ENCODE results near the gene ESYT2.

Gene ESYT2

DNA sequence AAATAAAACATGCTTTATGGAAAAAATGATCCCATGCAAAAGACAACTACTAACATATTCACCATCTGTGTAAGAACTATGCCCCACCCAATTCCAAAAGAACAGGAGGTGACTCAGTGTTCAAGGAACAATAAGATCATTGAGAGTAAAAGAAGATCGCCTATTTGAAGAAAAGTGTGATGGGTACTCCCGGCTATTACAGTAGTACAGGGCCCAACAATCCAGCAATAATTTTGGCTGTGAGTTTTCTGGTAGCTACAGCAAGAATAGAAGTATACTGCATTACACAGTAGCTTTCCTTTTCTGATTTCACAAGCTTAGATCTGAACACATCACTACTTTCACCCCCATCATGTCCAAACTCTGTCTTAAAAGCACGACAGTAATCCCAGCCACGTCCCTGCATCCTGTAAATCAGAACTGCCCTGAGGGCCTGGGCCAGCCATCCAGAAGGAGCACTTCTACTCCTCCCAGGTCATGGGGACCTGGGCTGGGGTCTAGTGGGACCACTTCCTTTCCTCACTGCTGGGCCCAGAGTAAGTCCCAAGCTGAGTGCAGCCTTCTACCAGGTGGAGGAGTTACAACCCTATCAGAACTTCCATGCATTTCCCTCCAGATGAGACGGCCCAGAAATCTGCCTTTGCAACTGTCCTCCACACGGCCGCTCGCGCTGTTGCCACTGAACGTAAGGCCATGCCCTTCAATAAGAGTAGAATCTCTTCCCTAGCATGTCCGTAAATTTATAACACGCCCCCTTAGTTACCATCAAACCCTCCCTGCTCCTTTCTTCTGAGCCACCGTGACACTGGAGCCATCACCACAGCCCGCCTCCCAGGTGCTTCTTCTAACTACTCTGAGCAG, 7.9 kb downstream of the ESYT2 start:
- DNase-seq, result no peak

DNA sequence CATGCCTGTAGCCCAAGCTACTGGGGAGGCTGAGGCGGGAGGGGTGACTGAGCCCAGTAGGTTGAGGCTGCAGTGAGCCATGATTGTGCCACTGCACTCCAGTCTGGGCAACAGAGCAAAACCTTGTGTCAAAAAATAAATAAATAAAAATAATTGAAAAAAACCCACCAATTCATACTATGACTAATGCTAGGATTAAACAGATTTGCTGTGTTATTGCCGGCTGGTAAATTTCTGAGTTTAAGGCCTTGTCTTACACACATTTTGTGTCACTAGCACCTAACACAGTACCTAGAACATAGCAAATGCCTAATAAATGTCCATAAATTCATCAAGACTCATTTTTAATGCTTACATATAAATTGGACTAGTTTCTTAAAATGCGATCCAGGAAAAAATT, 8.7 kb downstream of the ESYT2 start:
- no peak for DNase-seq

DNA sequence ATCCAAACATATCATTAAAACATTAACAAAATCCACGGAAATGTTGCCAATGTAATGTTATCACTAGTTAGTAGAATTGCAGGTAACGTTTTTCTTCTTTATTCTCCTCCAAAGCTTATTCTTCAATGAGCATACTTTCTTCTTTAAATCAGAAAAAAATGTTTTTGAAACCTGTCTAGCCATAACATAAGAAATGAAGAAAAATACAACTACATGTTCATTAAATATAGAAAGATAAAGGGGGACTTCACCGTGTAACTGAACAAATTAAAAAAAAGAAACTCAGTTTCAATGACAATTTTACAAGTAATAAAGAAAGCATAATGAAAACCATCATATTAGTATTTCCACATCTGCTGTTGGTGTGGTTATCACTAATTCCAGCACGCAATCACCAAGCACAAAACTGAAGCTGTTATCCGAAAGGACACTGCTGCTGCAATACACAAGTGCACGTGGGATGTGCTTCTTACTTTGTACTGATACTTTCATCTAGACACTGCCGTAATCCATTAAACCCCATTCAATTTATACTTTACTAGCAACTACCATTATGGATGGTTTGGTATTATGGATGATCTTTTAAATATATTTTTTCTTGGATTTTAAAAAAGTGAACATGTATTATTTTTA, 9.6 kb downstream of the ESYT2 start:
- DNase-seq, result no peak

DNA sequence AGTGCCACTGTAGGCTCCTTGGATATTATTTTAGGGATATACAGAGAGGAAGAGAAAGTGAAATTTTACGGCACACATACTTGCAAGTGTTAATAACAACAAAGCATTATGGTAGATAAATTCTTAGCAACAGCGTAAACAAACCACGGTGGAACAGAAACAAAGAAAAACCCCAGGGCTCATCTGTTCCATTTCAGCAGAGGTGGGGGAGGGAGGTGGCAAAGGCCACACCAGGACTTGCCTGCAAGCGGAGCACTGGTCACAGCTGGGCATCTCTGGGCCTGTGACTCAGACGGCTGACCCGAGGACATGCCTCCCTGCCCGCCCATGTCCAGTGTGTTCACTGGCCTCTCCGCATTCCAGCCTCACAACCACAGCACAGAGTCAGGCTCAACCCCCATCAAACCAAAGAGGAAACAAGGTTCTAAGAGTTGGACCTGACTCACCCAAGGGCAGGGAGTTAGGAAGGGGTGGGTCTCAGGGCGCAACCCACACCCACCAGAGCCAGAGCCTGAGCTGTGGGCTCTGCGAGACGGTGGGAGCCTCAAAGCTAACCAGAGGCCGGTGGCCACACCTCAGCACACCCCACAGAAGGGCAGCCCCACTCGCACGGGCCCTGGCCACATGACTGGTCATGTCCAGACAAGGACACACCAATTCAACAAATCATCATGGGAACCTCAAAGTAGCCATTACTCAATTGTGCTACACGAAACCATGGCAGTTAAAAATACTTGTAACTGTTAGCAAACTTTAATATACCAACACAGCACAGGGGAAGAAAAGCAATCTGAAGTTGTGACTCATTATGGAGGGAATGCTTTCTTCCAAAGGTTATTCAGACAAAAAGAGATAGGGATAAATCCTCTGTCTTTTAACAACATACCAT, 10.7 kb downstream of the ESYT2 start:
- no peak for DNase-seq

DNA sequence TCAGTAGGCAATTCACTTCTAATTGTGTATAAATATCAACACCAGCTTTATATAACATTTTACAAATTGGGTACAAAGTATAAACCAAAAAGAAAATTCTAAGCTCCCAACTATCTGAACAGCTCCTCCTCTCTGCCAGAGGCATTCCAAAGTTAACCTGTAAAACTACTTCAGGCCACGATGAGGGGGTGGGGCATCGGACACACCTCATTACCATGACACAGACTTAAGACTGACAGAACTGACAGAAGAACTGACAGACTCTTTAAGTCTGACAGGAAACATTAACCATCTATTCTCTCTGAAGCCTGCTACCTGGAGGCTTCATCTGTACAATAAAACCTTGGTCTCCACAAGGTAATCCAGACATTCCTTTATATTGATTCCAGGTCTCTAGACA, 12.3 kb downstream of the ESYT2 start:
- DNase-seq, result no peak

DNA sequence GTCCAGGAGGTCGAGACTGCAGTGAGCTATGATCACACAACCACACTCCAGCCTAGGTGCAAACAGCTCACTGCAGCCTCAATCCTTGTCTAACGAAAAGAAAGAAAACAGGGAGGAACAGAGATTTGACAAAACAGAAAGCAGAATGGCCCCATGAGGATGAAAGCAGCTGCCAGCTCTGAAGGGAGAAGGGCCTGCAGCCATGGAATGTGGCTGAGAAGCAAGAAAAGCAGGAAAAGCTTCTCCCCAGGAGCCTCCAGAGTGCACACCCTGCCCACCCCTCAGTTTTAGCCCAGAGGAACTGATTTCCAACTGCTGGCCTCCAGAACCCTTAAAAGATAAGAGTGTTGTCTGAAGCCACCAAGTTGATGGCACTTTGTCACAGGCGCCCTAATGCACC, 13.0 kb downstream of the ESYT2 start:
- DNase-seq, result no peak

DNA sequence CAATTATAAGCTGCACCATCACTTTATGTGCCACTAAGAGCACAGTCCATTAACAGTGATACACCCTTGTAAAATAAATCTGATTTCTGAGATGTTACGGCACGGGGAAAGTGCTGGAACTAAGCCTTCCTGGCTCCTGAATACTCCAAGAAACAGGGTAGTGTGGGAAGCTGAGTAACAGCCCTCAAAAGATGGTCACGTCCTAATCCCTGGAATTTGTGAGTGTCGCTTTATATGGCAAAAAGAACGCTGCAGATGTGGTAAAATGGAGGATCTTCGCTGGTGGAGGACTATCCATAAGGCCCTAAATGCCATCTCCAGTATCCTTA, 13.5 kb downstream of the ESYT2 start:
- no peak for DNase-seq

DNA sequence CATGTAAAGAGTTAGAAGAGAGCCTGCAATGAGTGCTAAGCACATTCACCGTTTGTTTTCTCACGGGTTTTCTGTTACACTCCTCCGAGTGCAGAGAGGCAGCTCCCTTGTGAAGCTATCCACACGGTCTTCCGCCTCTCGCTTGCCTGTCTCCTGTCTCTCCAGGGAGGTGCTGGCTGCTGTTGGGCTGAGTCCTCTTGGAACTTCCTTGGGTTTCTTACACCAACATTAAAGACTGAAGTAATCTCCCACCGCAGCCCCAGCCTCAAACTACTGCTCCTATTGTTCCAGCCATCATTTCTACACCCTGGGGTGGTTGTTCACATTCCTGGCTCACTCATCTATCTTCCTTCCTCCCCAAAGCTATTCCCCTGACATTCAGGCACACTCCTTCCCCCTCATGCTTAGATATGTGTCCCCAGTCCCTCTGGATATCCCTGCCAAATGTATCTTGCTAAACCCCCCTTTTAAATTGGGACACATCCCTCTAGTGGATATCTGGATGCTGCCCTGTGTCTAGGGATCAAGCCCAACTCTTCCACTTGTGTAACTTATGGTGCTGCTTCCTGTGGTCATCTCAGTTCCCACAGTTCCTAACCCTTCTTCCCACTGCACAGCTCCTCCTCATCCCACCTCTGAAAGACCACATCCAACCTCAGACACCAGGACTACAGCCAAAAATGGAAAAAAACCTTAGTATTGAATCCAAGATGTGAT, 14.1 kb downstream of the ESYT2 start:
- DNase-seq, result no peak

DNA sequence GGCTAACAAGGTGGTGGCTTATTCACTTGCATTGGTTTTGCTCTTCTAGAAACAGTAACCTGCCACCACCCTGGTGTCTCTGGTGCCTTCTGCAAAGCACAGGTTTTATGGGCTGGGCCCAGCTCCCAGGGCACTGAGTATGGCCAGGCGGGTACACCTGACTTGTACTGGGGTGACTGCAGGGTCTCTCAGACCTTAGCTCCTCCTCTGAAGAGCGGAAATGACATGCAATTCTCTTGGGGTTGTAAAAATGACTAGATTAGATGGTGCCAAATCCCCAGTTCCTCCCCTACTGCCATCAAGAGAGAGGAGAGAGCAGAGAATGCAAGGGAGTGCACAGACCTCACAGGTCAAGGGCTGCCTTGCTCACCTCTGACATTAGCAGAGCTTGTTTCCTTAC, 14.7 kb downstream of the ESYT2 start:
- no peak for DNase-seq

DNA sequence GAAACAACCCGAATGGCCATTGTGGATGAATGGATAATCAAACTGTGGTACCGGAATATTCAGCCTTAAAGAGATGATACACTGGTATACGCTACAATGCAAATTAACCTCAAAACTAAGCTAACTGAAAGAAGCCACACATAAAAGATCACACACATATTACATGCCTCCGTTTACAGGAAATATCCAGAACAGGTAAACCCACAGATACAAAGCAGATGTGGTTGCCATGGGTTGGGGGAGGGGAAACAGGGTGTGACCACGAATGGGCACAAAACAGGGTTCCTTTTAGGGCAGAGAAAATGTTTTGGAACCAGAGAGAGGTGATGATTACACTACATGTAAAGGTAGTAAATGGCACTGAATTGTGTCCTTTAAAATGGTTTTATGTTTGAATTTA, 16.6 kb downstream of the ESYT2 start:
- DNase-seq, result no peak

DNA sequence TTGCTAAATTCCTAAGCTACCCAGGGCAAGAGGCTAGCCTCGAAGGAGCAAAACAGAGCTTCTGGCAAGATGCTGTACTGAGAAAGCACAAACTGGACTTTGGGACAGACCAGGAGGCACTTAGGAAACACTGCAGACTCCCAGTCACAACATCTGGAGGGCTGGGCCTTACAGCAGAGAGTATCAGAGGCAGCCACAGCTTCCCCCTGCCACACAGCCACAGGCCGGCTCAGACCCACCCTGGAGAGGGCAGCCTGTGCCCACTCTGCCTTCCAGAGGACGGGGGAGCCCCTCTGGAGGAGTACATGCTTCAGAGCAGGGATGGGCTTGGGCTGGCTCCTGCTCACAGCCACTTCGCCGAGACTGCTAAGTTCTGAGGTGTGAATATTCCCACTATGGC, 17.4 kb downstream of the ESYT2 start:
- no peak for DNase-seq

DNA sequence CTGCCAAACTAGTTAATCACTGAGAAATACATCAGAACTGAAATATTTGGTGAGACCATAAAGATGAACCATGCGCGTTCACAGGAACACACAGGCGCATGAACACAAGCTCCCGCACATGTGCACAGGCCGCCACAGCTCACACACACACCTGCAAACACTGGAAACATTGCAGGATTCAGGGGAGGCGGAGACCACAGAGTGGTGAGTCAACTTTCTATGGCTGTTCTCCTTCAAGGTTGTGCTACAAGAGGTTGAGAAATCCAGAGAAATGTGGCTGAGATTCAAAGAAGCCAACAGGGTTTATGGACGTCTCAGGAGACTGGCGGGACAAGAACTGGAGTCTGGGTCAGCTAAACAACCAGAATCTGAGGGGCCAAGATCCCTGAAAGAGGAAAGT, 17.8 kb downstream of the ESYT2 start:
- DNase-seq, result no peak

DNA sequence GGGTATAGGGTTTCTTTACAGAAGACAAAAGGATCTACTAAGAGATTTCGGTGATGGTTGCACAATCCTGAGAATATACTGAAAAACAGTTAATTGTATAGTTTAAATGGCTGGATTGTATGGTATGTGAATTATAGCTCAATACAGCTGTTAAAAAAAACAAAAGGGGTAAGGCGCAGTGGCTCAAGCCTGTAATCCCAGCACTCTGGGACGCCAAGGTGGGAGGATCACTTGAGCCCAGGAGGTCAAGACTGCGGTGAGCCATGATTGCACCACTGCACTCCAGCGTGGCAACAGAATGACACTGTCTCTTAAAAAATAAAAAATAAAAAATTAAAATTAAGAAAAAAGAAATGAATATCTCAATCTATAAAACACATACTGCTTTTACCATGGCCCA, 18.5 kb downstream of the ESYT2 start:
- no peak for DNase-seq

DNA sequence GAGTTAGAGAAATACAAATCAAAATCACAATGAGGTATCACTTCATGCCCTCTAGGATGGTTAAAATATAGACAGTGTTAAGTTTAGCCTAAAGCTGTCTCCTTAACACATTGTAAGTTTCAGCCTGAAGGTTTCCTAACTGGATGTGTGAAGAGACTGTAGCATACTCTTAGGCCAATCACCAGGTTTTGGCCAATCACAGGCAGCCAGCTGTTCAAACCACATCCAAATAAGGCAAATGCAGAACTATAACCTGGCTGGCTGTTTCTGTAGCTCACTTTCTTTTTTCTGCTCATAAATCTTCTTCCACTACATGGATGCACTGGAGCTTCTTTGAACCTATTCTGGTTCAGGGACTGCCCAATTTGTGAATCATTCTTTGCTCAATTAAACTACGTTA, 19.7 kb downstream of the ESYT2 start:
- no peak for DNase-seq

DNA sequence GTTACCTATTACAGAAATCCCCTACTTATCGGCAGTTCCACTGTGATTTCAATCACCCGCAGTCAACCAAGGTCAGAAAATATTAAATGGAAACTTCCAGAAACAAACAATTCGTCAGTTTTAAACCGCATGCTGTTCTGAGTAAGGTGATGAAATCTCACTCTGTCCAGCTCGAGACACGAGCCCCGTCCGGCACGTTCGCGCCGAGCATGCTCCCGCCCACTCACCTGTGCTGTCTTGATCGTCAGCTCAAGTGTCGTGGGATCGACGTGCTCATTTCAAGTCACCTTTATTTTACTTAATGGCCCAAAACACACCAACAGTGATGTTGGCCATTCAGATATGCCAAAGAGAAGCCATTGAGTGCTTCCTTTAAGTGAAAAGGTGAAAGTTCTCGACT, 21.2 kb downstream of the ESYT2 start:
- DNase-seq, result no peak

DNA sequence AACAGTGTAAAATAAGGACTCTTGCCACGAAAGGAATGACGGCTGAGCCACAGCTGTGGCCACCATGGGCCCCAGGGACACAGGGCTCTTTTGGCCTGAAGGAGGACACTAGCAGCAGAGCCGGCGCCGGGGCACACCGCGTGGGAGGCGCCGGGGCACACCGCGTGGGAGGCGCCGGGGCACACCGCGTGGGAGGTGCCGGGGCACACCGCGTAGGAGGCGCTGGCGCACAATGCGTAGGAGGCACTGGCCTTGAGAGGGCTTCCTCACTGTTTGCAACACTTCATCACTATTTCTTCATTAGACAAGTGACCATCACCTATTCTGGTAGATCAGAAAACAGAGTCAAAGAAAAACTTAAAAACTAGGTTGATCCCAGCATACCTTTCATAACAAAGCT, 23.4 kb downstream of the ESYT2 start:
- DNase-seq, result no peak

DNA sequence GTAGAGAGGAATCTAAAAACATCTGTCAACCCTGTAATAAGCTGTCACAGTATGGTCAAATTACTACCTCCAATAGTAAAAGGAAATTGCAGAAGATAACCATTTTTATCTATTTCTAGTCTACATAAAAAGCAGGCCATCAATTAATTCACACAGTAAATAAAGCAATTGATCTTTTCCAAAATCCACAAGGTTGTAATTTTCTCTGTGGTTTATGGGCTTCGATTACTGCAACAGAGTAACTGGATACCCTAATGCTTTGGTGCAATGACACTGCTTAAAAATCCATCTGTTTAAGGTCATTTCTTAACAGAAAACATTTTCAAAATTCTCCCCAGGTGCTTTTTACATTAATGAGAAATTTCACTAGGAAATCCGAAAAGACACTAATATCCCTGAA, 23.9 kb downstream of the ESYT2 start:
- no peak for DNase-seq

DNA sequence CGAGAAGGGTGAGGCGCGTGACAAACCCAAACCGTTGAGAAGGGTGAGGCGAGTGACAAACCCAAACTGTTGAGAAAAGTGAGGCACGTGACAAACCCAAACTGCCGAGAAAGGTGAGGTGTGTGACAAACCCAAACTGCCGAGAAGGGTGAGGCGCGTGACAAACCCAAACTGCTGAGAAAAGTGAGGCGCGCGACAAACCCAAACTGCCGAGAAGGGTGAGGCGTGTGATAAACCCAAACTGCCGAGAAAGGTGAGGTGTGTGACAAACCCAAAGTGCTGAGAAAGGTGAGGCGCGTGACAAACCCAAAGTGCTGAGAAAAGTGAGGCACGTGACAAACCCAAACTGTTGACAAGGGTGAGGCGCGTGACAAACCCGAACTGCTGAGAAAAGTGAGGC, 25.0 kb downstream of the ESYT2 start:
- DNase-seq, result no peak

DNA sequence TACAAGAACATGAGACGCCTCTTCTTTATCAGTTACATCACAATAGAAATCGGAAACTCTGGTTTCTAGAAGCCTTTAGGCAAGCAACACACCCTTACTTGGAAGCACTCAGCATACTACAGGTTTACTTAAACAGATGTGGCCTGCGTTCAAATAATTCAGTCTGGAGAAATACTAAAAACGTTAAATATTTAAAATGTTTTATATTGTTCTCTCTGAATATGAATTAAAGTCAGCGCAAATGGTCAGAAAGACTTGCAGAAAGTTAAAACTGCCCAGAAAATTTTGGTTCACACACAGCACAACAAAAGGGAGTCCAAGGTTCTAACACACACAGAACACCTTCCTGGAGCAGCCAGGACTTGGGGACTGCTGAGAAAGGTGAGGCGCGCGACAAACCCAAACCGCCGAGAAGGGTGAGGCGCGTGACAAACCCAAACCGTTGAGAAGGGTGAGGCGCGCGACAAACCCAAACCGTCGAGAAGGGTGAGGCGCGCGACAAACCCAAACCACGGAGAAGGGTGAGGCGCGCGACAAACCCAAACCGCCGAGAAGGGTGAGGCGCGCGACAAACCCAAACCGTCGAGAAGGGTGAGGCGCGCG, 25.8 kb downstream of the ESYT2 start:
- no peak for DNase-seq

DNA sequence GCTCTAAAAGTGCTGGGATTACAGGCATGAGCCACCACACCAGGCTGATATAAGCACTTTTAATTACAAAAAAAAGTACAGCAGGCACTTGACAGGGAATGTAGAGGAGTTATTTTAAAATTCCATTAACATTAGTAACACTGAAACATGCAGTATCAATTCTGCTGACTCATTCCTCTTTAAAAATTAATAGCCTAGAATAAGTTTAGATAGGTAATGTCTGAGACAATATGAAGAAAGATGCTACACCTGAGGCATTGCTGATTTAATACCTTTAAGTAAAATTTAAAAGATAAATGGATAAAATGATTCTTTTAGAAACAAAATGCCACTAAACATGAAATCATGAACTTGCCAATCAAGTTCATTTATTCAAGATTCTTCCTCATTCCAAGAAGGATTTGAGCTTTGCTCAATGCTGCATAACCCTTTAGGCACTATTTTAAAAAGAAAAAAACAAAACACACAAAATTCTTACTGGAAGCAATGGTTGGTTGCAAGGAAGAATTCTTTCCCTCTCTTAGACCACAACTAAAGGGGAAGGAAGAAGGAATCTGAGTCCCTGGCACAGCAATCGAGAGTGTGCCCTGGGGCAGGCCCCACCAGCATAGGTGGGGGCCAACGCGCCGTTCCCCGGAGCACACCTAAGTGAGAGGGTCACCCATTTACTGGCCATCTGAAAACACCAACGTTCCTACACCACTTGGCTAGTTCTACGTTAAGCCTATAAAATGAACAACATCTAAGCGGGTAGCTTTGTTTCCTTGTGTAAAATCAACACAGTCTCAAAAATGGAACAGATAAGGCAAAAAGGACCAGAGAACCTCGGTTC, 26.6 kb downstream of the ESYT2 start:
- no peak for DNase-seq

DNA sequence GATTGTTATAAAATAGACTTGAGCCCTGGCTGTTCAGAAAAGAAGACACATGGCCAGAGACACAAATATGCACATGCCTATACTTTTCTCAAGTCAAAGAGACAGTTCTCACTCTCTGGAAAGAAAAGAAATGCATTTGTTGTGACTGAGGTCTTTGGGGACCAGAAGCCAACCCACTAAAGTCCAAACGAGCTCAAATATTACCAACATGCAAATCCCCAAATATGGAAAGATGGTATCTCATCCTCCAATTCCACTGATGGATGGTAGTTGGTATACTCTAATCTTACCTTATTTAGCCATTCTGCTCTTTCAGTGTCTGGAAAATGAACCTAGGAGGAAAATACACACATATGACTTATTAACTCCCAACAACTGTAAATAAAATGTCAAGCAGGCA, 30.6 kb downstream of the ESYT2 start:
- no peak for DNase-seq

DNA sequence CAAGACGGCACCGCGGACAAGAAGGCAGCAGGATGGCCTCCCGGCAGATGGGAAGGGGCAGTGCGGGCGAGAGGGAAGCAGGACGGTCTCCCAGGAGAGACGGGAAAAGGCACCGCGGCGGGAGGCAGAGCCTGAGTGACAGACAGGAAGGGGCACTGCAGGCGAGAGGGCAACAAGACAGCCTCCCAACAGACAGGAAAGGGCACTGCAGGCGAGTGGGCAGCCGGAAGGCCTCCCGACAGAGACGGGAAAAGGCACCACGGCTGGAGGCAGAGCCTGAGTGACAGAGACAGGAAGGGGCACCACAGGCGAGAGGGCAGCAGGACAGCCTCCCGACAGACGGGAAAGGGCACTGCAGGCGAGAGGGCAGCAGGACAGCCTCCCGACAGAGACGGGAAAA, 32.6 kb downstream of the ESYT2 start:
- DNase-seq, result no peak

Measured in DMS 273 treated with DMSO at 0.1 percent for 48 hours (cell line).